C4-2B (cell line): ENCODE data around the gene LYZL1.

Source experiments
- CTCF ChIP-seq: fragments of 450-650 bp; conservative IDR thresholded peaks from 2 replicates; pipeline ENCODE4 v1.5.1; 2017; ENCODE audit warnings: mild to moderate bottlenecking
- ZFX ChIP-seq: fragments of 450-650 bp; IDR thresholded peaks from 2 replicates; pipeline ENCODE4 v1.6.1; 2017

- TF ChIP-seq CTCF = no peak
- TF ChIP-seq ZFX = no peak
Measured at GRCh38 chr10:29322918-29323317, 34.0 kb downstream of the LYZL1 start.
